DOHH2 (cell line): ENCODE results near the gene TMCO1.

Experiments used
- CTCF ChIP-seq: fragments of 200-600 bp; sonication (generic); IDR thresholded peaks from one replicate; pipeline ENCODE4 v1.5.1; 2014; ENCODE audit warnings: antibody characterized with exemption, mild to moderate bottlenecking, low read depth, low read length; ENCODE audit not compliant: poor library complexity, severe bottlenecking
- EZH2phosphoT487 ChIP-seq: fragments of 200-600 bp; sonication (generic); IDR thresholded peaks from 2 replicates; pipeline ENCODE4 v1.6.1; 2017; ENCODE audit warnings: borderline replicate concordance, mild to moderate bottlenecking, antibody characterized with exemption, low read length, moderate library complexity, mixed read lengths

GRCh38 chr1:165738794-165739193, 29.9 kb downstream of the TMCO1 start:
- TF ChIP-seq CTCF (no peak), EZH2phosphoT487 (no peak)
